Measurements from ENCODE around the gene MRPS21.

Gene MRPS21

GRCh38 chr1:150293433-150294253 is at the start of gene MRPS21:
TSS of gene MRPS21 (plus strand) at chr1:150293861. CDS start at chr1:150294367, 506 bp downstream.
- peak; percentile 62 to 65 for DNase-seq (ENCODE audit: low read depth in 2 of 2)

DNA sequence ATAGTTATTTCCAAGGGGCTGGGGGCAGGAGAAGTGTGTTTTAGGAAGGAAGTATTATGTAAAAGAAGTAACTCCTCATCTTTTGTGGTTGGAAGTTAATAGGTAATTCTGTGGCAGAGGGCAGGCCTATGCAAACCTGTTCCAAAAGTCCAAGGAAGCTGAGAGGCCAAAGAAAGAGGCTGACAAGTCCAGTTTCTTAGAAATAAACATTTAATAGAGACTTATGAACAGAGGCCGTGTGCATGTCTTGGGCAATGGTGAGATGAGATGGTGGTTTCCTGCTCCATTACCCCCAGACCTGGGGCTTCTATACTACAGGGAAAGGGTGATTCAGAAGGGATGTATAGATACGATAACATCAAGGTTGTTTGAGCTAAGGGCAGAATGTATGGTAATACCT is 43.7 kb upstream of the MRPS21 start:
- no peak for DNase-seq (ENCODE audit: low read depth in 2 of 2)

GRCh38 chr1:150256198-150256553 is 37.5 kb upstream of the MRPS21 start:
- DNase-seq (ENCODE audit: low read depth in 2 of 2): no peak

- no peak for DNase-seq (ENCODE audit: low read depth in 2 of 2)
Observed at GRCh38 chr1:150256554-150257341, 36.9 kb upstream of the MRPS21 start.

DNA sequence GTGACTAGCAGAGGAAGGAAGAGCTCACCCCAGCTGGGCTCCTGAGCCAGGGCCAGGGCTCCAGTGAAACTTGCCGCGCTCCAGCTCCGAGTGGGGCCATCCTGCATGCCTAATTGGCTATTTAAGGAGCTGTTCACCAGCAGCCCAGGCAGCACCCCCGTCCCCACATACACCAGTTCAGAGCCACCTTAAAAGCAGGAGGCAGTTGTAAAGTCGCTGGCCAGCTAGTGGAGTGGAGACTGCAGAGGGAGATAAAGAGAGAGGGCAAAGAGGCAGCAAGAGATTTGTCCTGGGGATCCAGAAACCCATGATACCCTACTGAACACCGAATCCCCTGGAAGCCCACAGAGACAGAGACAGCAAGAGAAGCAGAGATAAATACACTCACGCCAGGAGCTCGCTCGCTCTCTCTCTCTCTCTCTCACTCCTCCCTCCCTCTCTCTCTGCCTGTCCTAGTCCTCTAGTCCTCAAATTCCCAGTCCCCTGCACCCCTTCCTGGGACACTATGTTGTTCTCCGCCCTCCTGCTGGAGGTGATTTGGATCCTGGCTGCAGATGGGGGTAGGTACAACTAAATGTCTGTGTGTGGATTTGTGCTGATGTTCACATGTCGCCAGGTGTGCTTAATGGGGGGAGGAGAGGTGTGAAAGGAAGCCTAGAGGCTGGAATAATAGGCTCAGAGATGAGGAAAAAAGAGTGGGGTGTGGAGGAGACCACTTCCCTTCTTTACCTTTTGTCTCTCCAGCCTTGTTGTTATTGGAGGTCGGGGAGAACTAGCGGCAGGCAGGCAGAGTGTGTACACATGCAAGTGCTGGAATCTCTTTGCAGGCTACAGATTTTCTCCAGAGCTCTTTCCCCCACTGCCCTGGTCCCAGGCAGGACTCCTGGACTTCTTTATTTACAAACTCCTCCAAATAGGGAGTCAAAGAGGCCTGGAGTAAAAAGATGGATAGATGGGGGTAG is 35.8 kb upstream of the MRPS21 start, which contains the start of gene CA14:
Gene CA14 (plus strand): TSS at position 151 of the 962 bp plus-strand sequence. CDS start 355 bp downstream, at position 506.
- DNase-seq (ENCODE audit: low read depth in 2 of 2): no peak

DNA sequence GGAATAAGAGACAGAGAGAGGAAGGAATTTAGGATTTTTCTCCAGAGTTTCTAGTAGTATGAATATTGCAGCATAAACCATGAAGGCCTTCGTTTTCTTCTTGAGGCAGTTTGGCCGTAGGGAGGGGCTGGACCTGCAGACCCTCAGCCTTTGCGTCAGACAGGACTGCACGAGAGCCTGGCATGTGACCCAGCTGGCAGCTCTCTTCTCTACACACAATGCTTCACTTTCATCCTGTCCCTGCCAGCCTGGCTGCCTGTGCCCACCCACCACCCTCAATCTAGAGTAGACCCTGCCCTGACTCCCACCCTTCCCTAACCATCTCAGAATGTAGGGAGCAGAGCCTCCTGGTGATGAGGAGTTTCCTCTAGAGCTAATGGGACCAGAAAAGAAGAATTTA is 34.4 kb upstream of the MRPS21 start:
- no peak for DNase-seq (ENCODE audit: low read depth in 2 of 2)

DNA sequence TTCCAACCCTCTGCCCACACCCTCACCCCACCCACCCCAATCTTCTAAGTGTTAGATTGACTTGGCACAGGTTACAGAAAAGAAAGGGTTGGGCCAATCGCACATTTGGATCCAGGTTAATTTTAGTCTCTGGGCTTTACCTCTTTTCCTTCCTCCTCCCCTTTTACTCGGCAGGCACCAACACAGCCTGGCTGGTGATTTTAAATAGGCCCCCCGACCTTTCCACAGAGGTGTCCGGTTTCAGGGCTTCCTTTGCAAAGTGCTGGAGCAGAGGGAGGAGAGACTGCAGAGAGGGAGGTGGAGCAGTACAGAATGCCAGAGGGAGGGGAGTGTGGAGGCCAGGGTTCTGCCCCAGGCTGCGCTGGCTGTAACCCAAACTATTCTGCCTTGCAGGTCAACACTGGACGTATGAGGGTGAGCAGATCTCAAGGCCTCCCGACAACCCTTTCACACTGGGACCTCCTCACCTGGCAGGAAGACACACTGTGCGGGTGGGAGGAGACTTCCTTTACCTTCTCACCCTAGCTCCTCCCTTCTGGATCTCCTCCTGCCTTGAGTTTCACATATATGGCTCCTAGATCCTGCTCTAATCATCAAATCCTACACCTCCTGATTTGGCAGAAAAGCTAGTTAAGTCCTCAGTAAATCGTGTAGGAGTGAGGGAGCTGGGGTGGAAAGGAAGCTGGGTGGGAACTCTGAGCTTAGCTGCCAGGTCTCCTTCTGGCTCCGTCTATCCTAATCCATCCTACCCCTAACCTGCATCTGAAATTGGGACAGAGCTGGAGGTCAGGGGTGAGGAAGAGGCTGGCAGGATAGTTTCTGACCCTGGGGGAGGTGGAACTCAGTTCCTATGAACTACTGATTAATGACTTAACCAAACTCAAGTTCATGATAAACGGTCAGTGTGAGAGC is 33.6 kb upstream of the MRPS21 start:
- DNase-seq (ENCODE audit: low read depth in 2 of 2): no peak

DNA sequence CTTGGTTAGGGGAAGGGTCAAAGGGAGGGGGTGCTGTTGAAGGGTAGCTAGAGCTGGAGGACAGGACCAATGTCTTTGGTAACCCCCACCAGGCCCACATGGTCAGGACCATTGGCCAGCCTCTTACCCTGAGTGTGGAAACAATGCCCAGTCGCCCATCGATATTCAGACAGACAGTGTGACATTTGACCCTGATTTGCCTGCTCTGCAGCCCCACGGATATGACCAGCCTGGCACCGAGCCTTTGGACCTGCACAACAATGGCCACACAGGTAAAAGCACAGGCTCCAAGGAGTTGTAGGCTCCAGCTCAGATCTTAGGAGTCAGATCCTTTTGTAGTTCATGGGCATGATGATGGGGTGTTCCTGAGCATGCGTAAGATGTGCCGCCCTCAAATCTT is 32.3 kb upstream of the MRPS21 start:
- no peak for DNase-seq (ENCODE audit: low read depth in 2 of 2)

DNA sequence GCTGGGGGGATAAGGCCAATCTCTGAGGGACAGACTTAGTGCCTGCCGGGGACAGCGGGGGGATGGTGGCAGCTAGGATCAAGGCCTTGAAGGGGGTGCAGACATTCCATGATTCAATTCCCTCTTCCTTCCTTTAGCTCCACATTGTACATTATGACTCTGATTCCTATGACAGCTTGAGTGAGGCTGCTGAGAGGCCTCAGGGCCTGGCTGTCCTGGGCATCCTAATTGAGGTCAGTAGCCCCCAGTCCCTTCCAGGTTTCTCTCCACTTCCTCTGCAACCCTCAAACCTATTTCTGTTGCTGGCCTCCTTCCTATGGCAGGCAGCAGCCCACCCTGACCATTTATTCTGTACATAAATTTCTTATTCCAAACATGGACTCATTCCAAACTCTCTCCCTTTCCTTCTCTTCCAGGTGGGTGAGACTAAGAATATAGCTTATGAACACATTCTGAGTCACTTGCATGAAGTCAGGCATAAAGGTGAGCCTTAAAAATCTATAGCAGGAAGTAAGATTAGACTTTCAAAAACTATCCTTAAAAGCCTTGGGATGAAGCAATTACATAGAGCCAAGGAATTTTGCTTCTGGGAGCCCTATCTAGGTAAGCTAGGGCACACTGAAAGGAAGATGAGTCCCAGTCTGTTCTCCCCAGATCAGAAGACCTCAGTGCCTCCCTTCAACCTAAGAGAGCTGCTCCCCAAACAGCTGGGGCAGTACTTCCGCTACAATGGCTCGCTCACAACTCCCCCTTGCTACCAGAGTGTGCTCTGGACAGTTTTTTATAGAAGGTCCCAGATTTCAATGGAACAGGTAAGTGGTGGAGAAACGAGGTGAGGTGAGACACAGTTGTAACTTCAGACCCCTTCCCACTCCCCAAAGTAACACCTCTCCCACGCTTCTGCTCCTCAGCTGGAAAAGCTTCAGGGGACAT is 31.0 kb upstream of the MRPS21 start:
- no peak for DNase-seq (ENCODE audit: low read depth in 2 of 2)

DNA sequence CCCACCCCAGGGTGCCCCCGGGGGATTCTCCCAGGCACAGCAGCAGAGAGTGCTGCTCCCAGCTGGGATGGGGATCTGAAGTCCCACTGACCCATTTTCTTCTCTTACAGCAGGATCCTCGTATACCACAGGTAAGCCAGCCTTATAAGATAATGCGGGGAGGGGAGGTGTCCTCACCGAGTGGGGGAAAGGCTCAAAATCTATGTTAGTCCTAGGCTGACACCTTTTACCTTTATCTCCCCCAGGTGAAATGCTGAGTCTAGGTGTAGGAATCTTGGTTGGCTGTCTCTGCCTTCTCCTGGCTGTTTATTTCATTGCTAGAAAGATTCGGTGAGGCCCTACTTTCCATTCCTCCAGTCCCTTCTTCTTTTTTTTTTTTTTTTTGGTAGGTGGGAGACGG is 30.1 kb upstream of the MRPS21 start:
- DNase-seq (ENCODE audit: low read depth in 2 of 2): no peak

DNA sequence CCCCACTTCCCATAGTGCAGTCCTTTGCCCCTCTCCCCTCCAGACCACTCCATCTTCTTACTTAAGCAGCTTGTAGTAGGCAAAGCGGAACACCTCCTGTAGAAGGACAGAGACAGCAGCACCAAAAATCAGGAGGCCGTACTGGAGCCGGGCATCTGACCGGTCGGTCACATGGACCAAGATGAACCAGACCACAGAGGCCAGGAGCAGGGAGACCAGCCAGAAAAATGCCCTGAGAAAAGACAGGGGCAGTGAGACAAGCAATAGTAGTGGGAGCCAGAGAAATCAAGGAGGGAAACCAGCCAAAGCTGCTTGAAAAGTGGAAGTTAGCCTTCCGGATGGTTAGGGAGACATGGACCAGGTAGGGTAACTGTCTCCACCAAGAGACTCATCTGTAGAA is 25.8 kb upstream of the MRPS21 start:
- no peak for DNase-seq (ENCODE audit: low read depth in 2 of 2)

GRCh38 chr1:150268340-150268704 is 25.3 kb upstream of the MRPS21 start:
- DNase-seq (ENCODE audit: low read depth in 2 of 2): no peak

DNA sequence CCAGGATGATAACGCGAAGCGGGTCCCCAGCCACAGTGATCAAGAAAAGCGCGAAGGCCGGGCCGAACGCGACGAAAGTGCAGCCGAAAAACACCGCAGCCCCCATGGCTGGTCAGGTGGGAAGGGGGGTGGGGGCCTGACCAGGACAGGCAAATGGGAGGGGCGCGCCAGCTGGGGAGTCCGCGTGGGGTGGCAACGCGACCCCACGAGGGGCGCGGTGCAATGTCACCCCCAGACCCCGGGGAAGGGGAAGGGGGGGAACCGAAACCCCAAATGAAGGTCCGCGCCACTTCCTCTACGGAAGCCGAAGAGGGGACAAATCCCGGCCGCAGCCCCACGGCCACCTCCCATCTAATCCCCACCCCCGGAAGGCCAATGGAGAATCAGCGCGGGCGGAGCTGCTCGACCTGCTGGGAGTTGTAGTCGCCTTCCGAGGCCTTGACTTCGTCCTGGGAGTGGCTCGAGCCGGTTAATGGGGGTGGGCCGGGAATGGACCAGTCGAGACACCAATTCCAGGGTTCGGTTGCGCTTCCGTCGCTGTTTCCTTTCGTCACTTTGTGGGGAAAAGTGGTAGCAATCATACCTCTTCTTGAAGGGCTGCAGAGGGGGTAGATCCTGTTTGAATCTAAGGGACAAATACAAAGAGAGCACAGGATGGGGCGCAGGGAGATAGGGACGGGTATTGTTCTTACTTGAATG is 24.8 kb upstream of the MRPS21 start, which contains the start of gene APH1A:
Gene APH1A (minus strand): TSS at position 312 of the 699 bp plus-strand sequence. CDS start 206 bp downstream, at position 106.
- peak; percentile 91 to 92 for DNase-seq (ENCODE audit: low read depth in 2 of 2)

DNA sequence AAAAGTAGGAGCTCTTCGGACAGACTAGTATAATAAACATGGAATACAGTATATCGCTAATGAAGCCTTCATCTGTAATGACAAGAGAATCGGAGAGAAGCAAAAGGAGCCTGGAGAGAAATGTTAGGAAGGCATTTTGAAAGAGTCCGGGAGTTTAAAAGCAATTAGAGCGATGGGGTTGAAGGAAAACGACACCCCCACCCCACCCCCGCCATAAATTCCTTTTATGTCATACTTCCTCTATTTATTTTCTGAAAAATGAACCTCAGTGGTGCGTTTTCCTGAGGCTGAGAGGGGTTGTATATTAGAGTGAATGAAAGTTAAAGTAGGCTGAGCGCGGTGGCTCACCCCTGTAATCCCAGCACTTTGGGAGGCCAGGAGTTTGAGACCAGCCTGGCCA is 24.2 kb upstream of the MRPS21 start:
- DNase-seq (ENCODE audit: low read depth in 2 of 2): no peak

DNA sequence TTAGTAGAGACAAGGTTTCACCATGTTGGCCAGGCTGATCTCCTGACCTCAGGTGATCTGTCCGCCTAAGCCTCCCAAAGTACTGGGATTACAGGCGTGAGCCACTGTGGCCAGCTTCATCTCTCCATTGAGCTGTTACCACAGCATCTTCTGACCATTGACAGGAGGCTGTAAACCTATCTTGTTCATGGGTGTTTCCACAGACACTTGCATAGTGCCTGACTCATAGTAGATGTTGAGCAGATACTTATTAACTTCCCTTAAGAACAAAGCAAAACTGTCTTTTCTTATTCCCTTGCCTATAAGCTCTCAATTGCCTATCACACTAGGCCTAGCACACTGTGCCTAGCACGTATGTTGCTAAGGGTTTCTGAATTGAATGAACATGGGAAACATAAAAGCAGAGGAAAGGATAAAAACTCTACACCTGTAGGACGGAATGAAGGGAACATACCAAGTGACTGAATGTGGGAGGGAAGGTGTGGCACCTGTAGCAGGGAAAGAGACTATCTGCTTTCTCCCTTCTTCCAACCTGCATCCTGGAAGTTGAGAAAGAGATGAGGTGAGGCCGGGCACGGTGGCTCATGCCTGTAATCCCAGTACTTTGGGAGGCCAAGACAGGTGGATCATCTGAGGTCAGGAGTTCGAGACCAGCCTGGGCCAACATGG is 22.2 kb upstream of the MRPS21 start:
- no peak for DNase-seq (ENCODE audit: low read depth in 2 of 2)

DNA sequence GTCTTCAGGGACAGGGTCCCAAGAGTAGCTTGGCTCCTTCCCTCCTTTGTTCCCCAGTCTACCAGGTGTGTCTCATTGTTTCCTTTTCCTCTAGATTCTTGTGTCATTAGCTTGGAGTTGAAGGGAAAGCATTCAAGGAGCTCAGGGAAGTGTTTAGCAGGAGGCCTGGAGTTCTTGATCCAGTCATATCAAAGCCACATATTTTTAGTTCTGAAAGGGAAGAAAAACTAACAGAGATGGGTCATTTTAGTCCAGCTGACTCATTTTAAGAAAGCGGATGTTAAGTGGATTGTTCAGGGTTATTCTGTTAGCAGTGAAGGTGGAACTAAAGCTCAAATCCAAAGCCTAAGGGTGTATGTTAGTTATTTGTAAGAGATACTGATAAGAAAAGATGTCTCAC is 20.4 kb upstream of the MRPS21 start:
- no peak for DNase-seq (ENCODE audit: low read depth in 2 of 2)

- DNase-seq (ENCODE audit: low read depth in 2 of 2): no peak
Observed at GRCh38 chr1:150280138-150280707, 13.4 kb upstream of the MRPS21 start.

DNA sequence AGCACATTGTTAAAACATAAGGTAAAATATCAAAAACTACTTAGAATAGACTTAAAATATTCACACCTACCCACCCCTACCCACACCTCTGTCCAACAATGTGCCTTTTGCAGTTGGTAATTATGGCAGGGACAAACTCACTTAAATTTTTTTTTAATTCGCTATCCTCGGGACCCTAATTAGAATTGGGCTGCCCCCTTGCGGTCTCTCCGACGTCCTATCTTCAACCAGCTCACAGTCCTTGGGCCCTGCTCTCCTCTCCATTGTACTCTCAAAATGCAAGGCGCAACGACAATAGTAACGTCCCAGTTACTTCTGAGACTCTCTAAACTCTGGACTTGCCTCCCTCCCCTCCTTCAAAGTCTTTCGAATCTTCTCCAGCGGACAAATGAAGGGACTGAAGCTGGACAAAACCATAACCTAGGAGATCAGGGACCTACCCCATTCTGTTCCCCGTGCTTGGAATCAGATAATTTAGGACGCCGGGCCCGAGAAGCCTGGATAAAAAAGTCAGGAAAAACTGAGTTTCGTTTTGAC is 12.4 kb upstream of the MRPS21 start:
- no peak for DNase-seq (ENCODE audit: low read depth in 2 of 2)
